ENCODE measurements around the gene LIMCH1.

GRCh38 chr4:41701983-41702382 lies 164.0 kb downstream of the LIMCH1 start:
- TF ChIP-seq CTCF (IDR thresholded peaks at IDR 0.05) (no peak), POLR2A (IDR thresholded peaks at IDR 0.05) (no peak)
